ENCODE measurements around the gene ELP5. TPM values are rescaled to one million over a fixed set of nuclear protein-coding genes. Genes with fewer than 3 reads are reported as not detected.

Gene ELP5
- polyA plus RNA-seq, 1 of the 3 experiments (the other 2 are of a cell fraction): 45.4 TPM

- TF ChIP-seq USF2 (IDR thresholded peaks at IDR 0.05; ENCODE audit: borderline replicate concordance, low read depth, low read length) (no peak), GABPA (IDR thresholded peaks at IDR 0.05; ENCODE audit: low read depth) (peak; percentile 40), TEAD4 (IDR thresholded peaks at IDR 0.05; ENCODE audit: borderline replicate concordance, insufficient read depth) (0 out of 2 replicates have a peak, but pooled peaks have one; percentile 19), POLR2AphosphoS5 (IDR thresholded peaks at IDR 0.05; ENCODE audit: low read depth, low read length) (peak; percentile 67), RFX5 (IDR thresholded peaks at IDR 0.05; ENCODE audit: low read length) (no peak), MXI1 (IDR thresholded peaks at IDR 0.05; ENCODE audit: low read depth, low read length) (peak; percentile 86), REST (IDR thresholded peaks at IDR 0.05; ENCODE audit: low read depth, low read length) (no peak), FOXM1 (IDR thresholded peaks at IDR 0.05; ENCODE audit: low read depth) (no peak), TCF12 (IDR thresholded peaks at IDR 0.05) (peak; percentile 12; the same call in 1 of the 2 replicates)
These were observed 32.0 kb upstream of the ELP5 start, which contains the start of the genes ACADVL and DLG4 (continued) for GRCh38 chr17:7219812-7220592.

GRCh38 chr17:7220593-7221277 is 31.3 kb upstream of the ELP5 start:
- Histone ChIP-seq H3K4me3 (ENCODE audit: low read depth in 2 of 2, low read length in 1 of 2) (peak overlapping the region; percentile 79 to 99), H3K9ac (peak overlapping the region; percentile 88), H3K36me3 (replicated peaks in 1 of 2; ENCODE audit: control insufficient read depth in 1 of 2, insufficient read depth in 2 of 2, low read length in 1 of 2) (peaks cover 28 to 37% of the 10 kb centered on the region in 2 experiments), H2AFZ (ENCODE audit: low read depth) (no peak overlapping the region), H3K4me2 (peak overlapping the region; percentile 100), H3K4me1 (ENCODE audit: control insufficient read depth in 1 of 2, insufficient read depth in 2 of 2, low read depth in 1 of 2, low read length in 1 of 2) (peaks cover 16 to 48% of the 10 kb centered on the region in 2 experiments; a peak in 2 of 4 replicates), H3K9me3 (no peaks in the 10 kb centered on the region), H3K9me2 (no peaks in the 10 kb centered on the region), H3F3A (replicated peaks; ENCODE audit: insufficient read depth) (peaks cover 49% of the 10 kb centered on the region), H3K27me3 (ENCODE audit: insufficient read depth) (no peaks in the 10 kb centered on the region), H3K79me2 (ENCODE audit: insufficient read depth) (peaks cover 40% of the 10 kb centered on the region), H3K27ac (ENCODE audit: low read depth in 2 of 2, low read length in 1 of 2) (peak overlapping the region; percentile 76 to 89), H4K20me1 (ENCODE audit: insufficient read depth) (no peaks in the 10 kb centered on the region; the same call in 1 of the 2 replicates)
- WGBS (ENCODE audit: low lambda C conversion rate): 26% methylated on average over 10 of the region's 11 CpGs
- ChIA-PET POLR2A (interaction anchor here (0.6 to 4.9 kb wide), 15 partner anchors 9 to 636 kb away, joined by 3 to 27 read pairs (median 4); partner anchors contain the start of genes CTDNEP1, DVL2, ELP5 and GABARAP), CTCF (interaction anchor here (0.9 to 4.3 kb wide), 12 partner anchors 11 to 202 kb away, joined by 3 to 44 read pairs (median 5); partner anchors contain the start of genes CTDNEP1, DVL2, GABARAP and PHF23)
- peak; percentile 79 for DNase-seq
- TF ChIP-seq CHD2 (IDR thresholded peaks at IDR 0.05; ENCODE audit: low read length, partially characterized antibody) (peak; percentile 2), ZBTB33 (IDR thresholded peaks at IDR 0.05; ENCODE audit: borderline replicate concordance, low read depth) (no peak; the same call in 1 of the 2 replicates), RAD21 (IDR thresholded peaks at IDR 0.05; ENCODE audit: low read length) (peak; percentile 63), NFIC (IDR thresholded peaks at IDR 0.05; ENCODE audit: borderline replicate concordance) (no peak), PBX3 (IDR thresholded peaks at IDR 0.05) (peak; percentile 2; the same call in 1 of the 2 replicates), TCF12 (IDR thresholded peaks at IDR 0.05) (no peak), FOXM1 (IDR thresholded peaks at IDR 0.05; ENCODE audit: low read depth) (0 out of 2 replicates have a peak, but pooled peaks have one; percentile 19), SMC3 (IDR thresholded peaks at IDR 0.05; ENCODE audit: low read depth, low read length) (peak; percentile 36), ELF1 (IDR thresholded peaks at IDR 0.05) (0 out of 2 replicates have a peak, but pooled peaks have one; percentile 5), MAX (IDR thresholded peaks at IDR 0.05; ENCODE audit: low read depth) (0 out of 2 replicates have a peak, but pooled peaks have one; percentile 6), CTCF (IDR thresholded peaks at IDR 0.05) (peak; percentile 64), POLR2AphosphoS5 (IDR thresholded peaks at IDR 0.05; ENCODE audit: low read depth, low read length) (peak; percentile 32; the same call in 1 of the 2 replicates)

Measured in SK-N-SH (cell line).